ENCODE measurements around the gene UPF3A.

DNA sequence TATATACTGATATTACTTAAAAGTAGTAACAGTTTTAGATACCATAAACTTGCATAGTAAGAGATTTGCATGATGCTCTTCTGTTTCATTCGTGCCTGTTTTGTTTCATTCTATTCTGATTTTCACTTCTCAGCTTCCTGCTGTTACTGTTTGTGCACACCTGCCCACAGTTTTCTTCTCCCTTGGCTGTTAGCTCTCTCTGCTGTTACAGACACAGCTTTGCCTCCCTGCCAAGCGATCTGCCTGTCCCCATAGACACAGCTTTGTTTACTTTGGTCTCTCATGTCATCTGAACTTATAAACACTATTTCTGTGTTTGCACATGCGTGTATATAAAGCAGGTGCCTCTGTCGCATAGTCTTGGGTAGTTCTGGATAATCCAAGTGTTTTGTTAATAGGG lies 21.4 kb upstream of the UPF3A start:
- TF ChIP-seq EP300 (IDR thresholded peaks at IDR 0.05) = no peak
- TF ChIP-seq, protein P1, sequence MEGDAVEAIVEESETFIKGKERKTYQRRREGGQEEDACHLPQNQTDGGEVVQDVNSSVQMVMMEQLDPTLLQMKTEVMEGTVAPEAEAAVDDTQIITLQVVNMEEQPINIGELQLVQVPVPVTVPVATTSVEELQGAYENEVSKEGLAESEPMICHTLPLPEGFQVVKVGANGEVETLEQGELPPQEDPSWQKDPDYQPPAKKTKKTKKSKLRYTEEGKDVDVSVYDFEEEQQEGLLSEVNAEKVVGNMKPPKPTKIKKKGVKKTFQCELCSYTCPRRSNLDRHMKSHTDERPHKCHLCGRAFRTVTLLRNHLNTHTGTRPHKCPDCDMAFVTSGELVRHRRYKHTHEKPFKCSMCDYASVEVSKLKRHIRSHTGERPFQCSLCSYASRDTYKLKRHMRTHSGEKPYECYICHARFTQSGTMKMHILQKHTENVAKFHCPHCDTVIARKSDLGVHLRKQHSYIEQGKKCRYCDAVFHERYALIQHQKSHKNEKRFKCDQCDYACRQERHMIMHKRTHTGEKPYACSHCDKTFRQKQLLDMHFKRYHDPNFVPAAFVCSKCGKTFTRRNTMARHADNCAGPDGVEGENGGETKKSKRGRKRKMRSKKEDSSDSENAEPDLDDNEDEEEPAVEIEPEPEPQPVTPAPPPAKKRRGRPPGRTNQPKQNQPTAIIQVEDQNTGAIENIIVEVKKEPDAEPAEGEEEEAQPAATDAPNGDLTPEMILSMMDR (IDR thresholded peaks at IDR 0.05) = no peak
- no peak for TF ChIP-seq POLR2A (IDR thresholded peaks at IDR 0.05)
- no peak for TF ChIP-seq POLR2AphosphoS5 (IDR thresholded peaks at IDR 0.05)

Measured in upper lobe of left lung (tissue), 4 donors.